Eye (tissue), 1 donor: ENCODE measurements around the gene PCNA.
"Not testable (repeated sequence)": the region's sequence is repeated elsewhere in the genome, so short reads cannot be mapped to it uniquely, and the experiment has no call there.

Source experiments
- DNase-seq: peaks from one replicate; pipeline ENCODE4 v3.0.0-alpha.2; 2015

Gene PCNA

GRCh38 chr20:5095931-5096330 is 23.8 kb downstream of the PCNA start:
- no peak for DNase-seq

- DNase-seq, result no peak
These were observed 24.3 kb downstream of the PCNA start for GRCh38 chr20:5095454-5095853.

- no peak for DNase-seq
These were observed 26.9 kb downstream of the PCNA start for GRCh38 chr20:5092765-5093339.

GRCh38 chr20:5091902-5092301 is 27.9 kb downstream of the PCNA start:
- no peak for DNase-seq

- no peak for DNase-seq
These were observed 29.6 kb downstream of the PCNA start for GRCh38 chr20:5090191-5090590.

GRCh38 chr20:5088688-5089087 is 31.1 kb downstream of the PCNA start:
- no peak for DNase-seq

GRCh38 chr20:5085380-5085779 is 34.4 kb downstream of the PCNA start:
- no peak for DNase-seq

- DNase-seq, result no peak
These were observed 39.3 kb downstream of the PCNA start for GRCh38 chr20:5080384-5080877.

- DNase-seq, result no peak
These were observed 41.3 kb downstream of the PCNA start for GRCh38 chr20:5078399-5078958.

GRCh38 chr20:5077761-5078387 is 41.9 kb downstream of the PCNA start:
- DNase-seq, result no peak

- not testable (repeated sequence) for DNase-seq
These were observed 42.8 kb downstream of the PCNA start for GRCh38 chr20:5076913-5077312.

- no peak for DNase-seq
These were observed 45.5 kb downstream of the PCNA start for GRCh38 chr20:5074232-5074674.

- DNase-seq, result no peak
These were observed 46.0 kb downstream of the PCNA start for GRCh38 chr20:5073660-5074231.

- DNase-seq, result no peak
These were observed 46.8 kb downstream of the PCNA start for GRCh38 chr20:5072756-5073659.

- not testable (repeated sequence) for DNase-seq
These were observed 47.8 kb downstream of the PCNA start for GRCh38 chr20:5071942-5072341.

- no peak for DNase-seq
These were observed 49.2 kb downstream of the PCNA start for GRCh38 chr20:5070570-5070969.

GRCh38 chr20:5070081-5070480 is 49.7 kb downstream of the PCNA start:
- no peak for DNase-seq

GRCh38 chr20:5069141-5069806 is 50.5 kb downstream of the PCNA start:
- DNase-seq, result no peak

- DNase-seq, result no peak
These were observed 51.7 kb downstream of the PCNA start for GRCh38 chr20:5067877-5068645.

- no peak for DNase-seq
These were observed 53.8 kb downstream of the PCNA start for GRCh38 chr20:5065879-5066383.

- DNase-seq, result no peak
These were observed 54.4 kb downstream of the PCNA start for GRCh38 chr20:5065166-5065878.
